Subcutaneous abdominal adipose tissue (tissue), 5 donors: ENCODE results near the gene AFAP1L2.
A peak's percentile ranks its signal among the peaks of the same experiment; 100 is the strongest.

Experiments
- H3K27ac ChIP-seq: one replicate; pipeline ENCODE4 v1.7.0; 2013; ENCODE audit warnings: low read depth, mild to moderate bottlenecking, inconsistent platforms, low read length, moderate library complexity
- H3K27me3 ChIP-seq, 5 donors: one replicate each; pipeline ENCODE4 v1.7.0; 2013; ENCODE audit warnings: low read length in 5 of 5, inconsistent platforms in 1 of 5; ENCODE audit not compliant: control insufficient read depth in 5 of 5, insufficient read depth in 4 of 5
- H3K36me3 ChIP-seq, 5 donors: one replicate each; pipeline ENCODE4 v1.7.0; 2013; ENCODE audit warnings: low read length in 5 of 5; ENCODE audit not compliant: control insufficient read depth in 5 of 5, insufficient read depth in 5 of 5
- H3K4me1 ChIP-seq, 5 donors: one replicate each; pipeline ENCODE4 v1.7.0; 2013; ENCODE audit warnings: low read length in 5 of 5, mild to moderate bottlenecking in 3 of 5, moderate library complexity in 1 of 5; ENCODE audit not compliant: control insufficient read depth in 5 of 5, insufficient read depth in 5 of 5
- H3K4me3 ChIP-seq, 5 donors: one replicate each; pipeline ENCODE4 v1.7.0; 2013; ENCODE audit warnings: low read length in 5 of 5, low read depth in 1 of 5
- H3K9ac ChIP-seq, 5 donors: one replicate each; pipeline ENCODE4 v1.7.0; 2013; ENCODE audit warnings: low read length in 5 of 5, mild to moderate bottlenecking in 4 of 5, moderate library complexity in 3 of 5
- H3K9me3 ChIP-seq, 5 donors: one replicate each; pipeline ENCODE4 v1.7.0; 2013; ENCODE audit warnings: low read length in 5 of 5; ENCODE audit not compliant: control insufficient read depth in 5 of 5
- donor health status: healthy.
- donor health status: healthy.
- donor health status: healthy.
- donor health status: healthy.
- donor health status: healthy.

Gene AFAP1L2

GRCh38 chr10:114400091-114400490 lies 4.2 kb downstream of the AFAP1L2 start:
- Histone ChIP-seq H3K4me1 (peaks cover 0 to 57% (median 28%) of the 10 kb centered on the region in 5 donors), H3K9ac (no peak overlapping the region), H3K36me3 (no peaks in the 10 kb centered on the region), H3K9me3 (no peaks in the 10 kb centered on the region), H3K27me3 (peaks cover 3 to 43% (median 29%) of the 10 kb centered on the region in 5 donors), H3K27ac (no peak overlapping the region), H3K4me3 (no peak overlapping the region)

- Histone ChIP-seq H3K27ac (no peak overlapping the region), H3K4me1 (peaks cover 0 to 52% (median 23%) of the 10 kb centered on the region in 5 donors)
Measured at GRCh38 chr10:114399576-114399975, 4.7 kb downstream of the AFAP1L2 start.

GRCh38 chr10:114398587-114399331 lies 5.5 kb downstream of the AFAP1L2 start:
- H3K27ac ChIP-seq, result no peak overlapping the region
- no peaks in the 10 kb centered on the region for H3K9me3 ChIP-seq
- H3K4me3 ChIP-seq, result no peak overlapping the region
- H3K36me3 ChIP-seq, result no peaks in the 10 kb centered on the region
- peaks cover 5 to 42% (median 36%) of the 10 kb centered on the region in 5 donors for H3K27me3 ChIP-seq
- H3K4me1 ChIP-seq, result peaks cover 0 to 49% (median 16%) of the 10 kb centered on the region in 5 donors
- H3K9ac ChIP-seq, result no peak overlapping the region

More at GRCh38 chr10:114399576-114399975, 4.7 kb downstream of the AFAP1L2 start:
- H3K9me3 ChIP-seq, result no peaks in the 10 kb centered on the region
- peaks cover 3 to 43% (median 31%) of the 10 kb centered on the region in 5 donors for H3K27me3 ChIP-seq
- H3K9ac ChIP-seq, result no peak overlapping the region
- H3K36me3 ChIP-seq, result no peaks in the 10 kb centered on the region
- H3K4me3 ChIP-seq, result no peak overlapping the region

- Histone ChIP-seq H3K27me3 (peaks cover 5 to 35% (median 34%) of the 10 kb centered on the region in 5 donors), H3K4me1 (peaks cover 0 to 48% (median 9%) of the 10 kb centered on the region in 5 donors)
Measured at GRCh38 chr10:114397651-114398145, 6.6 kb downstream of the AFAP1L2 start.

GRCh38 chr10:114396464-114396863 lies 7.8 kb downstream of the AFAP1L2 start:
- Histone ChIP-seq H3K4me3 (no peak overlapping the region), H3K9ac (no peak overlapping the region), H3K27me3 (peaks cover 5 to 31% (median 28%) of the 10 kb centered on the region in 5 donors), H3K9me3 (no peaks in the 10 kb centered on the region), H3K27ac (no peak overlapping the region), H3K36me3 (no peaks in the 10 kb centered on the region), H3K4me1 (peaks cover 0 to 55% (median 9%) of the 10 kb centered on the region in 5 donors)

More at GRCh38 chr10:114397651-114398145, 6.6 kb downstream of the AFAP1L2 start:
- no peak overlapping the region for H3K27ac ChIP-seq
- peak overlapping the region in 1 of 5 donors; percentile 3 for H3K4me3 ChIP-seq
- H3K9ac ChIP-seq, result no peak overlapping the region
- H3K9me3 ChIP-seq, result no peaks in the 10 kb centered on the region
- H3K36me3 ChIP-seq, result no peaks in the 10 kb centered on the region

GRCh38 chr10:114395366-114396022 lies 8.8 kb downstream of the AFAP1L2 start:
- H3K27ac ChIP-seq, result no peak overlapping the region
- H3K27me3 ChIP-seq, result peaks cover 0 to 27% (median 22%) of the 10 kb centered on the region in 5 donors
- no peak overlapping the region for H3K9ac ChIP-seq
- no peaks in the 10 kb centered on the region for H3K9me3 ChIP-seq
- H3K4me1 ChIP-seq, result peaks cover 0 to 47% (median 9%) of the 10 kb centered on the region in 5 donors
- H3K36me3 ChIP-seq, result no peaks in the 10 kb centered on the region
- no peak overlapping the region for H3K4me3 ChIP-seq

GRCh38 chr10:114394531-114394930 lies 9.8 kb downstream of the AFAP1L2 start:
- no peak overlapping the region for H3K9ac ChIP-seq
- no peak overlapping the region for H3K4me3 ChIP-seq
- peaks cover 0 to 40% (median 9%) of the 10 kb centered on the region in 5 donors for H3K4me1 ChIP-seq
- H3K27ac ChIP-seq, result no peak overlapping the region
- H3K27me3 ChIP-seq, result peaks cover 0 to 27% (median 22%) of the 10 kb centered on the region in 5 donors
- H3K36me3 ChIP-seq, result no peaks in the 10 kb centered on the region
- no peaks in the 10 kb centered on the region for H3K9me3 ChIP-seq

- H3K4me3 ChIP-seq, result no peak overlapping the region
- no peaks in the 10 kb centered on the region for H3K9me3 ChIP-seq
- H3K9ac ChIP-seq, result no peak overlapping the region
- H3K4me1 ChIP-seq, result peaks cover 0 to 41% (median 9%) of the 10 kb centered on the region in 5 donors
- peaks cover 0 to 25% (median 18%) of the 10 kb centered on the region in 5 donors for H3K27me3 ChIP-seq
- no peaks in the 10 kb centered on the region for H3K36me3 ChIP-seq
- no peak overlapping the region for H3K27ac ChIP-seq
Measured at GRCh38 chr10:114393886-114394285, 10.4 kb downstream of the AFAP1L2 start.

- Histone ChIP-seq H3K9ac (no peak overlapping the region), H3K36me3 (no peaks in the 10 kb centered on the region), H3K9me3 (no peaks in the 10 kb centered on the region), H3K4me3 (no peak overlapping the region), H3K4me1 (peaks cover 0 to 41% (median 9%) of the 10 kb centered on the region in 5 donors), H3K27ac (no peak overlapping the region), H3K27me3 (peaks cover 0 to 23% (median 14%) of the 10 kb centered on the region in 5 donors)
Measured at GRCh38 chr10:114393482-114393881, 10.8 kb downstream of the AFAP1L2 start.
